HL-60/S4 (cell line): ENCODE measurements around the gene GAS5.

Experiments
- in situ Hi-C: fragments of 300-500 bp; cut with MboI; formaldehyde crosslinking; loops from 2 replicates; pipeline ENCODE4 v1.14.3; 2022; ENCODE audit warnings: low sequenced_read_pairs

Gene GAS5

GRCh38 chr1:173832748-173833147 lies 35.0 kb downstream of the GAS5 start:
- in situ Hi-C loops: loop anchor here (25.0 kb wide), 1 partner anchor 1095 kb away; no protein-coding TSS in a partner anchor

GRCh38 chr1:173827611-173828010 lies 40.2 kb downstream of the GAS5 start:
- in situ Hi-C loops: loop anchor here (25.0 kb wide), 1 partner anchor 1090 kb away; no protein-coding TSS in a partner anchor

DNA sequence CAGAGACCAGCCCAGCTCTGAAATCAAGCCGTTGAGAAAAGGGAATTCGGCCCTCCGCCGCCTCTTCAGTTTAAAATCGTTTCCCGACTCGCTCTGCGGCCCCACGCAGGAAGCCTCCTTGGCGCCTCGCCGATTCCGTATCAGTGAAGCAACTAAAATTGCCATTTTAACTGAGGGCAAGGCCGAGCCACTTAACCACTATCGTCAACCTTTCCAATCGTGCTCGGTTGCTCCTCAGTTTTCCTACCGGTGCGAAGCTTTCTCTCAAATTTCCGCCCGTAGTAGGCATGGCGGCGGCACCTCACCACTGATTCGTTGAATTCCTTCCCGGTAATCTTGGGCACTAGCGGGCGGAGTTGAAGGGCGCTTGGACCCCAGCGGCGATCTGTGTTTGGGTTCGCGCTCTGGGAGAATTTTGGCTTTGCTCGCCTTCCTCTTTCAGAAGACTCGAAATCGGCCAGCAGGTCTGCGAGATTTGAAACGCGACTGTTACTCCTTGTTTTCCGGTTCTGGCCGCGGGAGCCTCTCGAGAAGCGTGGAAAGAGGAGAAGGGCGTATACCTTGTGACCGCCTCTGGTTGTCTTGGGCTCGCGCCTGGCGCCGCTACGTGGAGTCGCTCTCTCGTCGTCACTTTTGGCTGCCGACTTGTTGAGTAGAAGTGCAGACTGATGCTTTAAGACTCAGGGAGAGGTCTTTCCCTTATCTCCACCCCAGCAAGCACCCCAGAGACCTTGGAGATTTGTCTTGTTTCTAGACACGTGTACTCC lies 43.3 kb downstream of the GAS5 start, which contains the start of the genes CENPL and DARS2:
Gene CENPL (minus strand): TSS at position 569 of the 767 bp plus-strand sequence. CDS start 13,584 bp downstream, outside the sequence.
Gene DARS2 (plus strand): TSS at position 359 of the 767 bp plus-strand sequence. CDS start 557 bp downstream, outside the sequence.
- in situ Hi-C loops: loop anchor here (25.0 kb wide), 2 partner anchors 387 to 1087 kb away; no protein-coding TSS in a partner anchor

DNA sequence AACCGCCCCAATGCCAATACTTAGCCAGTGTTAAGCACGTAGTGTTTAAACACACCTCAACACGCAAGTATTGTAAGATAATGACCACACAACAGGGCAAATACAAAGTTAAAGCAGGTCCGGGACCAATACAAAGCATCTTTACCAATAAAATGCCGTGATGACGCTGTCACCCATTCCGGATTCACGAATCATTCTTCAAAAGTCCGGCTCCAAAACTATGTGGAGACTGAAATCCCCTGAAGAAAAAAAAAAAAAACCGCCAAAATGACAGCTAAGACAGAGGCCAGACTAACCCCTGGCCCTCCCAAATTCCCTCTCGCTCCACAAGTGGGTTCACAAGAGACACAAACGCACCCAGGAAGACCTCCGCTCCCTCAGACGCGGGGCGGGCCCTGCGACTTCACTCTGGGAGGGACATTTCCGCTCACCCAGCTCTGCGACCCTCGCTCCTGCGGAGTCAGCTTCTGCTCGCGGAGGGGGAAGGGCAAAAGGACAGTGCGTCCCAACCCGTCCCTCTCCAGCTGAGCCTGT lies 43.9 kb downstream of the GAS5 start:
- in situ Hi-C loops: loop anchor here (25.0 kb wide), 1 partner anchor 387 kb away; no protein-coding TSS in a partner anchor

GRCh38 chr1:173821680-173822079 lies 46.1 kb downstream of the GAS5 start:
- in situ Hi-C loops: loop anchor here (25.0 kb wide), 1 partner anchor 384 kb away; no protein-coding TSS in a partner anchor

GRCh38 chr1:173818459-173818858 lies 49.3 kb downstream of the GAS5 start:
- in situ Hi-C loops: loop anchor here (25.0 kb wide), 1 partner anchor 381 kb away; no protein-coding TSS in a partner anchor
